Brain microvascular endothelial cell (primary cell): ENCODE measurements around the gene FAM241B.
A peak's percentile ranks its signal among the peaks of the same experiment; 100 is the strongest.

Source experiments
- DNase-seq: peaks from one replicate; pipeline ENCODE4 v3.0.0-alpha.2; 2020
- H3K27ac ChIP-seq: fragments of 250-450 bp; sonication (Bioruptor Pico); 2 replicates; pipeline ENCODE4 v1.5.1; 2020; ENCODE audit warnings: mild to moderate bottlenecking, moderate library complexity
- H3K27me3 ChIP-seq: fragments of 250-450 bp; sonication (Bioruptor Pico); replicated peaks from 2 replicates; pipeline ENCODE4 v1.5.1; 2020; ENCODE audit warnings: mild to moderate bottlenecking
- H3K36me3 ChIP-seq: fragments of 250-450 bp; sonication (Bioruptor Pico); replicated peaks from 2 replicates; pipeline ENCODE4 v1.5.1; 2020; ENCODE audit warnings: mild to moderate bottlenecking
- H3K4me3 ChIP-seq: 2 replicates; pipeline ENCODE4 v1.5.1; 2011; ENCODE audit warnings: low read depth, mild to moderate bottlenecking, control low read depth, low read length, moderate library complexity
- in situ Hi-C: cut with HindIII; loops from 2 replicates; pipeline ENCODE4 v1.10.0; 2017; ENCODE audit warnings: low sequenced_read_pairs, low pct_ligation_motif_present
- TF ChIP-seq, protein P1 (sequence below): IDR thresholded peaks from 2 replicates; pipeline ENCODE4 v1.5.1; 2011; ENCODE audit warnings: low read depth, mild to moderate bottlenecking, moderate library complexity, low read length, control low read depth, inconsistent platforms; ENCODE audit errors: missing control alignments

Gene FAM241B

DNA sequence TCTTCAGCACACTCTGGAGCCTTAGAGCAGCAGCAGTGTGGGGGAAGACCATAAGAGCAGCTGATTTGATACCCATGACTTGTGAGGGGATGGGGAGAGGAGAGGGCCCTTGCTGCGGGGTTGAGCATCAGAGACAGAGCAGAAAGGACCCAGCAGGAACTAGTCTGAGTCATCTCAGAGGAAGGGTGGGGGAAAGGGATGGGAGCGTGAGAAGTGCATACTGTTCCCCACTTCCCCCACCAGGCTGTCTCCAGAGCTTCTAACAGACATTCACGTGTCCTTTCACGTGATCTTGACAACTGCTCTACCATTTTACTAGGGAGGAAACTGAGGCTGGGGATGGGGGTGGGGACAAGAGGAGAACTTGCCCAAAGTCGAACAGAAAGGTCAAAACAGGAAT lies 38.7 kb downstream of the FAM241B start:
- Histone ChIP-seq H3K27me3 (no peaks in the 10 kb centered on the region), H3K36me3 (no peaks in the 10 kb centered on the region), H3K27ac (no peak overlapping the region), H3K4me3 (no peak overlapping the region)
- in situ Hi-C loops = loop anchor here (25.0 kb wide), 1 partner anchor 244 kb away; no protein-coding TSS in a partner anchor
- TF ChIP-seq, protein P1, sequence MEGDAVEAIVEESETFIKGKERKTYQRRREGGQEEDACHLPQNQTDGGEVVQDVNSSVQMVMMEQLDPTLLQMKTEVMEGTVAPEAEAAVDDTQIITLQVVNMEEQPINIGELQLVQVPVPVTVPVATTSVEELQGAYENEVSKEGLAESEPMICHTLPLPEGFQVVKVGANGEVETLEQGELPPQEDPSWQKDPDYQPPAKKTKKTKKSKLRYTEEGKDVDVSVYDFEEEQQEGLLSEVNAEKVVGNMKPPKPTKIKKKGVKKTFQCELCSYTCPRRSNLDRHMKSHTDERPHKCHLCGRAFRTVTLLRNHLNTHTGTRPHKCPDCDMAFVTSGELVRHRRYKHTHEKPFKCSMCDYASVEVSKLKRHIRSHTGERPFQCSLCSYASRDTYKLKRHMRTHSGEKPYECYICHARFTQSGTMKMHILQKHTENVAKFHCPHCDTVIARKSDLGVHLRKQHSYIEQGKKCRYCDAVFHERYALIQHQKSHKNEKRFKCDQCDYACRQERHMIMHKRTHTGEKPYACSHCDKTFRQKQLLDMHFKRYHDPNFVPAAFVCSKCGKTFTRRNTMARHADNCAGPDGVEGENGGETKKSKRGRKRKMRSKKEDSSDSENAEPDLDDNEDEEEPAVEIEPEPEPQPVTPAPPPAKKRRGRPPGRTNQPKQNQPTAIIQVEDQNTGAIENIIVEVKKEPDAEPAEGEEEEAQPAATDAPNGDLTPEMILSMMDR = peak; percentile 29
- DNase-seq = peak; percentile 79

DNA sequence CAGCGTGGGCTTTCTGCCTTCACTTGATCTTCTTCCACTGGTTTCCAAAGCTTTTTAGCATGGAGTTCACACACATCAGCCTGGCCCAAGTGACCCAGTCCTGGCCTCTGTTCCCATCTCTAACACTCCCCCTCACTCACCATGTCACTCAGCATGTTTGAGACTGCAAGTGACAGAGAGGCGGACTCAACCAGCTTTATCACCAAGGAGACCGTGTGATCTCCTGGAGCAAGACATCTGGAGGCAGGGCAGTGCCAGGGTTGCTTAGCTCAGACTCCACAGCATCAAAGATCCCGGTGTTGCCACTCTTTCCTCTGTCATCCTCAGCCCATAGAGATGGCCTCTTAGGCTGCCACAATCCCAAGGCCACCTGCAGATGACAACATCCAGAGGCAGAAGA lies 39.4 kb downstream of the FAM241B start:
- no peaks in the 10 kb centered on the region for H3K27me3 ChIP-seq
- DNase-seq = no peak
- in situ Hi-C loops = loop anchor here (25.0 kb wide), 1 partner anchor 243 kb away; no protein-coding TSS in a partner anchor

DNA sequence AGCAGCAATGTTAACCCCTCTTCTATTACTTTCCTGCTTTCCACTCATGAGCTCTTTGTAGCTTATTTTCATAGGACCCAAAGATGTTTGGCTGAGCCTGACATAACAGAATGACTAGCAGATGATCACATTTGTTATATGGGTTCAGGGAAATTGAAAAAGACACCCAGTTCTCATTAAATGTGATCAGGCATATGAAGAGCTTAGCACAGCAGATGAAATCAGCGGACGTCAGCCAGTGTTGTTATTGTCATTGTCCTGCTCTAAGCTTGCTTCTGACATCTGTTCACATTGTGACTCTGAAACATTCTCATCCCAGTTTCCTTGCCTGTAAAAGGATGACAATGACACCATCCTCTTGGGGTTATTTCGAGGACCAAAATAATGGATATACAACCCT lies 43.5 kb downstream of the FAM241B start:
- TF ChIP-seq, protein P1 = no peak
- Histone ChIP-seq H3K27me3 (peaks cover 12% of the 10 kb centered on the region), H3K27ac (no peak overlapping the region), H3K4me3 (no peak overlapping the region), H3K36me3 (no peaks in the 10 kb centered on the region)
- in situ Hi-C loops = loop anchor here (25.0 kb wide), 1 partner anchor 239 kb away; no protein-coding TSS in a partner anchor
- DNase-seq = no peak

More for the DNA sequence above, 39.4 kb downstream of the FAM241B start:
- Histone ChIP-seq H3K36me3 (no peaks in the 10 kb centered on the region), H3K27ac (no peak overlapping the region), H3K4me3 (no peak overlapping the region)
- TF ChIP-seq, protein P1 = no peak

DNA sequence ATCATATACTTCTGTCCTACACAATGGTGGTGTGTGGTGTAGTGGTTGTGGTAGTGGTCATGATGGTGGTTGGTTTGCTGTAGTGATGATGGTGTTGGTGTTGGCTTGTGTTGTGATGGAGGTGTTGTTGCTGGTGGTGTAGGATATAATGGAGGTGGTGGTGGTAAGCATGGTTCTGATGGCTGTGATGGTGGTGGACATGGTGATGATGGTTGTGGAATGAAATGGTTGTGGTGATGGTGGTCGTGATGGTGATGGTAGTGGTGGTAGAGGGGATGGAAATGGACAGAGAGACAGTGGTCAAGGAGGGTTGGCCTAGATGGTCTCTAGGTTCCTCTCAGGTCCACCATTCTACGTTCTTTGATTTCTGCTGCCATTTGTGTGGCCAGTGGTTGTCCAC lies 44.7 kb downstream of the FAM241B start:
- TF ChIP-seq, protein P1 = no peak
- H3K27me3 ChIP-seq = peaks cover 15% of the 10 kb centered on the region

DNA sequence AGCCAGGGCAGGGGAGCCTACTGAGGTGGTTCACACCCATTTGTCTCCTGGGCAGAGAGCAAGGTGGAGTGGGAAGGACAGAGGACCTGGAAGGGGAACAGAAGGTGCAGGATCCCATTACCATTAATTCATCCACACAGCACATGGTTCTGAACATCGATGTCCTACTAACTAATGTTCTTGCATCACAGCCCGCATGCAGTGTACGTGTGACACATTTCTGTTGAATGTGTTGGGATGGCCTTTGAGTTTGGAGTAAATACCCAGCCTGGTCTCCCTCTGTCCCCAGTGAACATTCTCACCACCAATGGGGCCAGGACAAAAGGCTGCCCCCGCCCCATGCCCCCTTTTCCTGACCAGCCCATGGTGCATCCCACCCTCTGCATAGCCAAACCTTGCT lies 46.3 kb downstream of the FAM241B start:
- H3K36me3 ChIP-seq = no peaks in the 10 kb centered on the region
- H3K27ac ChIP-seq = no peak overlapping the region
- in situ Hi-C loops = no loop called here
- DNase-seq = no peak
- no peak overlapping the region for H3K4me3 ChIP-seq
- peaks cover 16% of the 10 kb centered on the region for H3K27me3 ChIP-seq
- TF ChIP-seq, protein P1 = no peak

More for the DNA sequence above, 44.7 kb downstream of the FAM241B start:
- DNase-seq = no peak
- in situ Hi-C loops = loop anchor here (25.0 kb wide), 1 partner anchor 238 kb away; no protein-coding TSS in a partner anchor
- no peaks in the 10 kb centered on the region for H3K36me3 ChIP-seq
- no peak overlapping the region for H3K4me3 ChIP-seq
- no peak overlapping the region for H3K27ac ChIP-seq
